Left lung (tissue), 10 donors: ENCODE measurements around the gene ADGRL3. TPM values are rescaled to one million over a fixed set of nuclear protein-coding genes. Genes with fewer than 3 reads are reported as not detected.

ENCODE experiments used
- ATAC-seq: fragments of 200-7000 bp; cut with Tn5 transposase; one replicate; pipeline ENCODE4 v1.9.1; 2020; ENCODE audit warnings: moderate library complexity
- DNase-seq, 4 donors: peaks; one replicate each; pipeline ENCODE4 v3.0.0-alpha.2; 2013 to 2020
- H3K27ac ChIP-seq, 2 donors: fragments of 200-600 bp; sonication (generic) in 1 of 2; one replicate each; pipeline versions ENCODE4 v1.5.0 to v1.8.0; 2020 to 2021
- H3K27me3 ChIP-seq, 2 donors: fragments of 200-600 bp; sonication (generic) in 1 of 2; one replicate each; pipeline versions ENCODE4 v1.5.0 to v1.8.0; 2020 to 2021
- H3K36me3 ChIP-seq, 2 donors: fragments of 200-600 bp; sonication (generic) in 1 of 2; one replicate each; pipeline versions ENCODE4 v1.5.0 to v1.8.0; 2020 to 2021
- H3K4me1 ChIP-seq, 2 donors: fragments of 200-600 bp; one replicate each; pipeline ENCODE4 v1.8.0; 2021
- H3K4me3 ChIP-seq, 2 donors: fragments of 200-600 bp; sonication (generic) in 1 of 2; one replicate each; pipeline versions ENCODE4 v1.5.0 to v1.8.0; 2020 to 2021; ENCODE audit warnings: mild to moderate bottlenecking in 1 of 2
- H3K9me3 ChIP-seq, 2 donors: fragments of 200-600 bp; sonication (generic) in 1 of 2; one replicate each; pipeline versions ENCODE4 v1.5.0 to v1.8.0; 2020 to 2021
- CTCF ChIP-seq, 2 donors: fragments of 200-600 bp; sonication (generic) in 1 of 2; IDR thresholded peaks; one replicate each; pipeline versions ENCODE4 v1.5.0 to v1.8.0; 2021; ENCODE audit warnings: antibody characterized with exemption in 2 of 2
- intact Hi-C, 2 donors: fragments of 100-400 bp; cut with DNase I; formaldehyde crosslinking; loops; one replicate each; pipeline versions ENCODE4 v1.11.2 to v1.14.2; 2022
- polyA plus RNA-seq, 6 donors: library from polyadenylated mRNA; unstranded; fragments of 120-200 nt; gene quantifications; one replicate each; pipeline ENCODE4 v1.2.1, GENCODE V29; 2013; ENCODE audit not compliant: insufficient read length in 6 of 6
- total RNA-seq, 2 donors: library from RNA; stranded (reverse); fragmentation: NEBNext Ultra II Directional; extraction: Animal tissue kit (Norgen Biotek cat#: 25700); gene quantifications; one replicate each; pipeline ENCODE4 v1.2.1, GENCODE V29; 2021
- donor health status: DM: no; HTN: yes; CAD: no.
- donor health status: DM: no; HTN: no; CAD: no.

The ADGRL3 gene
- total and polyA plus RNA-seq, 8 donors, result 2.7 to 23.4 (median 19.6) TPM

DNA sequence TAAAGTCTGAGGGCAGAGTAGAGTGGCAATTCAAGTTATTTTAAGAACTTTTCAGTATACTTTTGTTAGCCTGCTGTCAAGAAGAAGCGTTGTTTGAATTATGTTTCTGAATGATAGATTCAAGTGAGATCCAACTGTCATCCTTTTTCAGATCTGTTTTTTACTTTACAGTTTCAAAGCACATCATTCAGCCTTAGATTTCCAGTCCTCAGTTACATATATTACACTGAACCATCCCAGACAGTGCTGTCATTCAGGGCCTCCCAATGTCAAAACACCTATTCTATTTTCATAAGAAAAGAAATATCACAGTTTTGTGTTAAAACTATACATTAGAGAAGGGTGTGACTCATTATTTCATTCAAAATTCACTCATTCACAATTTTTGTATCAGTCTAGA is 856.9 kb downstream of the ADGRL3 start:
- H3K27me3 ChIP-seq, result no peaks in the 10 kb centered on the region
- H3K27ac ChIP-seq, result no peak overlapping the region
- TF ChIP-seq CTCF (IDR thresholded peaks at IDR 0.05), result no peak
- no peak for ATAC-seq
- DNase-seq, result no peak
- intact Hi-C loops, result no loop called here
- H3K4me3 ChIP-seq, result no peak overlapping the region
- H3K36me3 ChIP-seq, result no peaks in the 10 kb centered on the region
- no peaks in the 10 kb centered on the region for H3K9me3 ChIP-seq
- no peaks in the 10 kb centered on the region for H3K4me1 ChIP-seq

DNA sequence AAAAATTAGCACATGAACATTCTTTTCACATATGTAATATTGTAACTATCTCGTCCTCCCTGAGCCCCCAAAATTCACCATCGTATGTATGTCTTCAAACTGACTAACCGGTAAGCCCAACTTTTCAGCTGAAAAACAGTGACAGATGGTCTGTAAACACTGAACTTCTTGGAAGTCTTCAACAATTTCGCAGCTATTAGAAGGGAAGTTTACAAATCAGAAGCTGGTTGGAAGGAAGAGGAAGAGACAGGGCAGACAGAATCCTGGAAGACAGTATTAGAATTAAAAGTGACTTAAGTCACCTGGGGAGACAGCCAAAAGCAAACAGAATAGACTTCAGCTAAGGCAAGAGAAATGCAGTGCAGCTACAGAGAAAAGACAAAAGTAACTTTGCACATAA is 858.4 kb downstream of the ADGRL3 start:
- Histone ChIP-seq H3K27ac (no peak overlapping the region), H3K4me1 (no peaks in the 10 kb centered on the region), H3K27me3 (no peaks in the 10 kb centered on the region), H3K4me3 (no peak overlapping the region), H3K9me3 (no peaks in the 10 kb centered on the region), H3K36me3 (no peaks in the 10 kb centered on the region)
- DNase-seq (peak in 1 of 4 donors; percentile 14), ATAC-seq (no peak)
- intact Hi-C loops, result no loop called here
- TF ChIP-seq CTCF (IDR thresholded peaks at IDR 0.05), result no peak

GRCh38 chr4:62070291-62070852 is 870.2 kb downstream of the ADGRL3 start:
- no peaks in the 10 kb centered on the region for H3K36me3 ChIP-seq
- no peaks in the 10 kb centered on the region for H3K9me3 ChIP-seq
- no peak for TF ChIP-seq CTCF (IDR thresholded peaks at IDR 0.05)
- ATAC-seq (no peak), DNase-seq (peak in 1 of 4 donors; percentile 43)
- H3K27ac ChIP-seq, result no peak overlapping the region
- intact Hi-C loops, result no loop called here
- H3K27me3 ChIP-seq, result no peaks in the 10 kb centered on the region
- no peaks in the 10 kb centered on the region for H3K4me1 ChIP-seq
- H3K4me3 ChIP-seq, result no peak overlapping the region

GRCh38 chr4:62075089-62075488 is 875.0 kb downstream of the ADGRL3 start:
- Histone ChIP-seq H3K4me3 (no peak overlapping the region), H3K4me1 (no peaks in the 10 kb centered on the region), H3K27me3 (no peaks in the 10 kb centered on the region), H3K36me3 (no peaks in the 10 kb centered on the region), H3K9me3 (no peaks in the 10 kb centered on the region), H3K27ac (no peak overlapping the region)
- no peak for TF ChIP-seq CTCF (IDR thresholded peaks at IDR 0.05)
- peak in 1 of 4 donors; percentile 3 for DNase-seq
- ATAC-seq, result no peak
- intact Hi-C loops, result no loop called here

GRCh38 chr4:62075521-62075920 is 875.4 kb downstream of the ADGRL3 start:
- H3K4me3 ChIP-seq, result no peak overlapping the region
- intact Hi-C loops, result no loop called here
- no peaks in the 10 kb centered on the region for H3K9me3 ChIP-seq
- no peaks in the 10 kb centered on the region for H3K27me3 ChIP-seq
- ATAC-seq, result no peak
- no peak for TF ChIP-seq CTCF (IDR thresholded peaks at IDR 0.05)
- H3K4me1 ChIP-seq, result no peaks in the 10 kb centered on the region
- H3K27ac ChIP-seq, result no peak overlapping the region
- peak in 1 of 4 donors; percentile 16 for DNase-seq
- no peaks in the 10 kb centered on the region for H3K36me3 ChIP-seq
